ENCODE results near the gene FEM1A.
"Not testable (repeated sequence)": the region's sequence is repeated elsewhere in the genome, so short reads cannot be mapped to it uniquely, and the experiment has no call there.

Gene FEM1A

GRCh38 chr19:4791183-4792018 is at the start of gene FEM1A:
TSS of gene FEM1A (plus strand) at chr19:4791734. CDS start at chr19:4791855, 121 bp downstream.
- DNase-seq (ENCODE audit: low spot score), result peak; percentile 99

GRCh38 chr19:4742723-4743646 is 48.5 kb upstream of the FEM1A start:
- no peak for DNase-seq (ENCODE audit: low spot score)

GRCh38 chr19:4744451-4745174 is 46.9 kb upstream of the FEM1A start:
- DNase-seq (ENCODE audit: low spot score), result no peak

- DNase-seq (ENCODE audit: low spot score), result not testable (repeated sequence)
These were observed 46.4 kb upstream of the FEM1A start for GRCh38 chr19:4745175-4745574.

DNA sequence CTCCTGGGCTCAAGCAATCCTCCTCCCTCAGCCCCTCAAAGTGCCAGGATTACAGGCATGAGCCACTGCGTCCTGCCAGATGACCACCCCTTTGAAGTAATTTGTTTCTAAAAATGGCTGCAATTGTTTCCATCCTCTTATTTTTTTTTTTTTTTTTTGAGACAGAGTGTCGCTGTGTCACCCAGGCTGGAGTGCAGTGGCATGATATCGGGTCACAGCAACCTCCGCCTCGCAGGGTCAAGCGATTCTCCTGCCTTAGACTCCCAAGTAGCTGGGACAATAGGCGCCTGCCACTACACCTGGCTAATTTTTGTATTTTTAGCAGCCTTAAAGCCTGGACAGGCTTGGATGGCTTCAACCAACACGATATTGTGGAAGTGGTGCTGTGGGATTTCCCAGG is 45.5 kb upstream of the FEM1A start:
- no peak for DNase-seq (ENCODE audit: low spot score)

DNA sequence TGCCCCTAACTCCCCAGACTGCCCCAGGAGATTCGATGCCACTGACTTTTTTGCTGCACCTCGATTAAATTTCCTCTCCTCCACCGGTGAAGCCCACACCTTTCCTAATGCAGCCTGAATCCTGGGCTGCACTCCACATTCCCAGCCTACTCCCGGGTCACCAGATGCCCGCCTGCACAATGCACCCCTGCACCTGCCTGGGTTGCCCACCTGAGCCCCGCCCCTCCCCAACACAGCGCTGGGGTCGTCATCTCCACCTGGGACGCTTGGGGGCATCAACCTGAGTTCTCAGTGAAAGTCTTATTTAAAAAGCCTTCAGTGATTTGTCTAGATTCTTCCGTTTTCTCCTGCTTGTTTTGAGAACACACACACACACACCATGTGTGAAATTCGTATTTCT is 43.3 kb upstream of the FEM1A start:
- DNase-seq (ENCODE audit: low spot score), result no peak

- DNase-seq (ENCODE audit: low spot score), result no peak
These were observed 42.9 kb upstream of the FEM1A start for GRCh38 chr19:4748589-4748988.

DNA sequence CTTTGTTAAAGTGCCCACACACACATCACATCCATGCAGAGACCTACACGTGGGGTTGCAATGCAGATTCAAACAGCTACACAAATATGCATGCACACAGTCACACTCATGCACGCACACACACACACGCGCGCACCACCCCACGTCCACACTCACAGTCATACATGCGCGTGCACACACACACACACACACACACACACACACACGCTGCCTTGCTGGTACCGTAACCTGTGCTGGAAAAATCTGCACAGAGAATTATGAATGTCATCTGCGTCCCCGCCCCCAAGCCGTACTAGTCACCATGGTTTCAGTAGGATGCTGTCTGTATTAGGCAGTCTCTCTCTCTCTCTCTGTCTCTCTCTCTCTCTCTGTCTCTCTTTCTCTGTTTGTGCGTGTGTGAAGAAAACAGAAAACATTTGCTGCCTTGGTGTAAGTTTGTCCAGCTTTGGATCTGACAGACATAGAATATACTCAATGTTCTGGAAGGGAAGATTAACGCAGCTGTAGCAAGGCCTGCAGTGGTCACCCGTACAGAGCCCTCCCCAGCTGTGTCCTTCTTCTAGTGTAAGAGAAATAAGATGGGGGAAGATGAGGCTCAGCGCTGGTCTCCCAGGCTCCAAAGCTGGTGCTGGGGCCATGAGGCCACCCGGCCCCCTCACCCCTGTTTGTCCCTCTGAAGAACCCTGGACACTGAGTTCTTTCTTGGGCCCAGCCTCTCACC is 41.5 kb upstream of the FEM1A start:
- no peak for DNase-seq (ENCODE audit: low spot score)

- no peak for DNase-seq (ENCODE audit: low spot score)
These were observed 37.3 kb upstream of the FEM1A start for GRCh38 chr19:4754248-4754647.

GRCh38 chr19:4755459-4755858 is 36.1 kb upstream of the FEM1A start:
- DNase-seq (ENCODE audit: low spot score), result no peak

DNA sequence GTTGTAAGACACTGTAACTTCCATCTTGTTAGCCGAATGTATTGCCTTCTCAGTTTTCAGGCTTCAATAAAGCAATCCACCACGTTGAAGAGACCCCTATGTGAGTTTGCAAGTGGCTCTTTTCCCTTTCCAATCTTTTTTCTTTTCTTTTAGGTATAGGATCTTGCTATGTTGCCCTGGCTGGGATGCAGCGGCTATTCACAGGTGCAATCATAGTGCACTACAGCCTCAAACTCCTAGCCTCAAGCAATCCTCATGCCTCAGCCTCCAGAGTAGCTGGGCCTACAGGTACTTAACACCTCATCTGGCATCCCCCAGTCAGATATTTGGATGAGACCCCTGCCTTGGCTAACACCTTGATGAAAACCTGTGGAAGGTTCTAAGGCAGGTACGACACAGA is 33.5 kb upstream of the FEM1A start:
- DNase-seq (ENCODE audit: low spot score), result no peak

GRCh38 chr19:4758659-4759058 is 32.9 kb upstream of the FEM1A start:
- no peak for DNase-seq (ENCODE audit: low spot score)

DNA sequence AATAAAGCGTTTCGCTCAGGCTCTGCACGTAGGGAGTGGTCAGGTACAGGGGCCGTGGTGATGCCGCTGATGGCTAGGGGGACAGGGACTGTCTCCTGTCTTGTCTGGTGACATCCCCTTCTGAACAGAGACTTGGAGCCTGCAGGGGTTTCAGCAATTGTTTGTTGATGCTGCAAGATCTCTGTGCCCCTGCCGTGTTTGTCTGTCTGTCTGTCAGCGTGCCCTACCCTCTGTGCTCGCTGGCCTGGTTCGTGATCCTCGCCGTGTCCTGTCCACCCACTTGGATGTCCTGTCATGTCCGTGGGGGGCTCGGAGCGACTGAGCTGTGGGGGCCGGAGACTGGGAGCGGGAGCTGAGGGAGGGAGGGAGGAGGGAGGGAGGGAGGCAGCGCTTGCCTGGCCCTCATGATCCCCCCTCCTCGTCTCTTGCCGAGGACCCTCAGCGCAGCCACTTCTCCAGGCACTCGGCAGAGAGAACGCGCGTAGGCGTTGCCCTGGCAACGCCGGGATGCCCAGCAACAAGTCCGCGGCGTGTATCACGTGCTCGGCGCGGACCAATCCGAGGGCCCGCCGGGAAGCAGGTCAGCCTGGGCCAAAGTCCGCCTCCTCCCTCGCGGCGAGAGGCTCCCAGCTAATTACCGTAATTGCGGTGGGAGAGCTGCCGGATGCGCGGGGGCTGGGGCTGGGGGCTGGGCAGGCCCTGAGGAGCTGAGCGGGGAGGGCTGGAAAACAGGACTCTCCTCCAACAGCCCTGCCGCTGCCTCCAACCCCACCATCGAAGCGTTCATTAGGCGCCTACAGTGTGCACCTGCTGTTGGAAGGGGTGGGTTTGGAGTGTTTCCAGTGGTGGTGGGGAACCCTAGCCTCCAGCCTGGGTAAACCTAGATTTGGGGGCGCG is 31.9 kb upstream of the FEM1A start:
- DNase-seq (ENCODE audit: low spot score), result peak; percentile 39

DNA sequence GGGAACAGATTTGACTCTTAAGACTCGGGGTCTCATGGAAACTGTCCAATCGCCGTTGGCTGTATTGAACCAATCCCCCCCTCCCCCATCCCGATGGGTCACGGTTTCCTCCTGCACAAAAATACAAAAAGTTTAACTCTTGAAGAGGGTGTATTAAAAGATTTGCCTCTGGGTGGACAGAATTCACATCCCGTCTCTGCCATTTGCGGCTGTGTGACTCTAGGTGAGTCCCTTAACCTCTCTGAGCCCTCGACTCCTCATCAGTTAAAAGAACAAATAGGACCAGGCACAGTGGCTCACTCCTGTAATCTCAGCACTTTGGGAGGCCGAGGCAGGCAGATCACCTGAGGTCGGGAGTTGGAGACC is 31.3 kb upstream of the FEM1A start:
- DNase-seq (ENCODE audit: low spot score), result no peak

GRCh38 chr19:4763021-4763420 is 28.5 kb upstream of the FEM1A start:
- no peak for DNase-seq (ENCODE audit: low spot score)

DNA sequence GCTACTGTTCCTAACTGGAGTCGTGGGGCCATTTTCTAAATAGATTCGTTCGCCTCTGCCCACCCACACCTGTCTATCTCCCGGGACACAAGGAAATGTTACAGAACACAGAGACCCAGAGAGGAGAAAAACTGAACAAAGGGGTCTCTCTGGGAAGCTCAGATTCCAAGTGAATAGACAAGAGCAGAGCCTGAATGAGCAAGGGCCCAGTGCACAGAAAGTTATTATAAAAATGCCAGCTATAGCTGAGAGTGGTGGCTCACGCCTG is 27.2 kb upstream of the FEM1A start:
- no peak for DNase-seq (ENCODE audit: low spot score)

DNA sequence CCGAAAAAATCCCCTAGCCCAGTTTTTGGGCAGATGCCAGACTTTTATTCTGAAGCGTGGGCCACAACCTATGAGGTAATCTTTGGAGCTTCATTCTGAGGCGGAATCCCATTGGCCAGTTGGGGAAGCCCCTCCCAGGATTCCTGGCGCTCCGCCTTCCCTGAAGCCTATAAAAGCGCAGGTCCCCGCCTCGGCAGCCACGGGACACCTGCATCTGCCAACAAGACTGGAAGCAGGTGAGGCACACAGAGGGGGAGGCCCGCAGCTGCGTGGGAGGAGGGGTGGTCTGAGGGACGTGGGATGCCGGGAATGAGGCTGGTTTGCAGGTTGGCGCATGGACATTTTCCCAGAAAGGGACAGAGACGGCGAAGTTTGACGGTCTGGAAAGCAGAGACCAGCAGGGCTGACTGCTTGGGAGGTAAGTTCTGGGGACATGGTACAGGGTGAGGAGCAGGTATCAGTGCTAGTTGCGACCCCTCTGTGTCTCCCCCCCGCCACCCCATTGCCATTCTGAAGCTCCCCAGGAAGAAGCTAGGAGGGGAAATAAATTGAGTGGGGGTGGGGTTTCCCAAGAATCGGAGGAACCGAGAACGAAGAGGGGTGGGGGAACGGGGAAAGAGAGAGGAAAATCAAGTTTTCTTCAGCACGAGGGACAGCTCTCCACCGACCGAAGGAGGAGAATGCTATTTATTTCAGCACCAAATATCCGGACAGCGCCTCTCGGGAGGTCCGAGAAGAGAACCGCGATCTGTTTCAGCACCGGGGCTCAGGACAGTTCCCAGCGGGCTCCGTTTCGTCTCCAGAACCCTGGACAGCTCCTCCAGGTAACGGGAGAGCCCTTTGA is 22.4 kb upstream of the FEM1A start:
- peak; percentile 59 for DNase-seq (ENCODE audit: low spot score)

DNA sequence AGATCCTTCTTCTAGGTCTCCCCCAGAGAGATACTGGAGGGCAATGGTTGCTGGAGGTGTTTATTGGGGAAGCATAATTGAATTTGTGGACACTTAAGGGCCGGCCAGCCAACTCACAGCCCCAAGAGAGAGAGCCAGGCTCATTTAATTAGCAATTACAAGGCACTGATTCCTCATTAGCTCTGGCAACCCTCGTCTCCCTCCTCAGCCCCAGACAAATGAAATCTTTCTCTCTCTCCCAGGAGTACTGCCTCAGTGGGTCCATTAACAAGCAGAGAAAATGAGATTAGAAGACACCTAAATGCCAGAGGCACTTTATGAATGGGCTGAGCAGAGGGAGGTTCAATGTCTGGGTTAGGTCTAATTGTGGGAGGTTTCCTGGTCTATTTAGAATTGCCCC is 19.0 kb upstream of the FEM1A start:
- DNase-seq (ENCODE audit: low spot score), result no peak

GRCh38 chr19:4773047-4773640 is 18.4 kb upstream of the FEM1A start:
- no peak for DNase-seq (ENCODE audit: low spot score)

DNA sequence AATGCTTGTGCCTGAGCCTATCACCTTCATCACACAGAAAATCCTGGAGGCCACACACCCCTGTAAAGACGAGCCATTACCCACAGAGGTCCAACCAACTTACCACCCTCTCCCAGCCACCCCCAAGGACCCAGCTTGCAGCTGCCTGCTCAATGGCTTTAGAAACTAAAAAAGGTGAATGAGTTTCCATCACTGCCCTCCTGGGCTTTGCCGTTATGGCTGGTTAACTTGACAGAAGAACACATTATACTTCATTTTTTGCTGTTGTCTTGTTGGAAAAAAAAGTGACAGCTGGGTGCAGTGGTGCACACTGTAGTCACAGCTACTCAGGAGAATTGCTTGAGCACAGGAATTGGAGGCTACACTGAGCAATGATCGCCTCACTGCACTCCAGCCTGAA is 17.4 kb upstream of the FEM1A start:
- DNase-seq (ENCODE audit: low spot score), result no peak
